ENCODE results near the gene DSTYK.
A peak's percentile ranks its signal among the peaks of the same experiment; 100 is the strongest.

The DSTYK gene

GRCh38 chr1:205211169-205211838 lies at the start of gene DSTYK:
Gene DSTYK, minus strand, starts transcription at chr1:205211702. Its CDS starts 167 bp downstream, at chr1:205211535.
- DNase-seq (ENCODE audit: low spot score) = peak; percentile 90

- DNase-seq (ENCODE audit: low spot score) = no peak
These were observed 48.5 kb upstream of the DSTYK start for GRCh38 chr1:205259998-205260397.

- DNase-seq (ENCODE audit: low spot score) = no peak
These were observed 47.9 kb upstream of the DSTYK start for GRCh38 chr1:205259324-205259832.

GRCh38 chr1:205258719-205259118 lies 47.2 kb upstream of the DSTYK start:
- DNase-seq (ENCODE audit: low spot score) = no peak

- no peak for DNase-seq (ENCODE audit: low spot score)
These were observed 46.8 kb upstream of the DSTYK start for GRCh38 chr1:205258261-205258691.

- DNase-seq (ENCODE audit: low spot score) = no peak
These were observed 46.2 kb upstream of the DSTYK start for GRCh38 chr1:205257735-205258134.

GRCh38 chr1:205256951-205257625 lies 45.6 kb upstream of the DSTYK start:
- no peak for DNase-seq (ENCODE audit: low spot score)

GRCh38 chr1:205255941-205256780 lies 44.7 kb upstream of the DSTYK start:
- peak; percentile 87 for DNase-seq (ENCODE audit: low spot score)

- no peak for DNase-seq (ENCODE audit: low spot score)
These were observed 40.1 kb upstream of the DSTYK start for GRCh38 chr1:205251576-205251975.

- DNase-seq (ENCODE audit: low spot score) = no peak
These were observed 39.2 kb upstream of the DSTYK start for GRCh38 chr1:205250699-205251098.

- no peak for DNase-seq (ENCODE audit: low spot score)
These were observed 38.1 kb upstream of the DSTYK start for GRCh38 chr1:205249651-205250050.

- DNase-seq (ENCODE audit: low spot score) = no peak
These were observed 37.5 kb upstream of the DSTYK start for GRCh38 chr1:205248793-205249601.

- DNase-seq (ENCODE audit: low spot score) = no peak
These were observed 35.8 kb upstream of the DSTYK start for GRCh38 chr1:205247130-205247921.

GRCh38 chr1:205246351-205247119 lies 35.0 kb upstream of the DSTYK start:
- DNase-seq (ENCODE audit: low spot score) = no peak

- no peak for DNase-seq (ENCODE audit: low spot score)
These were observed 33.6 kb upstream of the DSTYK start for GRCh38 chr1:205245096-205245495.

GRCh38 chr1:205244384-205244783 lies 32.9 kb upstream of the DSTYK start:
- DNase-seq (ENCODE audit: low spot score) = no peak

GRCh38 chr1:205243350-205244191 lies 32.1 kb upstream of the DSTYK start:
- no peak for DNase-seq (ENCODE audit: low spot score)

GRCh38 chr1:205241366-205242030 lies 30.0 kb upstream of the DSTYK start:
- no peak for DNase-seq (ENCODE audit: low spot score)

GRCh38 chr1:205240569-205240968 lies 29.1 kb upstream of the DSTYK start:
- no peak for DNase-seq (ENCODE audit: low spot score)
